Epithelial cell of esophagus (primary cell): ENCODE data around the gene ELFN1.

ENCODE experiments used
- DNase-seq: peaks from one replicate; pipeline ENCODE4 v3.0.0; 2010; ENCODE audit warnings: low read depth
- H3K4me3 ChIP-seq: 2 replicates; pipeline ENCODE4 v1.5.1; 2011; ENCODE audit warnings: mild to moderate bottlenecking, low read length, control low read depth
- TF ChIP-seq, protein P1 (sequence below): IDR thresholded peaks from 2 replicates; pipeline ENCODE4 v1.5.1; 2011; ENCODE audit warnings: low read depth, mild to moderate bottlenecking, low read length, control low read depth, inconsistent platforms; ENCODE audit not compliant: insufficient read depth; ENCODE audit errors: missing control alignments

ELFN1 gene

DNA sequence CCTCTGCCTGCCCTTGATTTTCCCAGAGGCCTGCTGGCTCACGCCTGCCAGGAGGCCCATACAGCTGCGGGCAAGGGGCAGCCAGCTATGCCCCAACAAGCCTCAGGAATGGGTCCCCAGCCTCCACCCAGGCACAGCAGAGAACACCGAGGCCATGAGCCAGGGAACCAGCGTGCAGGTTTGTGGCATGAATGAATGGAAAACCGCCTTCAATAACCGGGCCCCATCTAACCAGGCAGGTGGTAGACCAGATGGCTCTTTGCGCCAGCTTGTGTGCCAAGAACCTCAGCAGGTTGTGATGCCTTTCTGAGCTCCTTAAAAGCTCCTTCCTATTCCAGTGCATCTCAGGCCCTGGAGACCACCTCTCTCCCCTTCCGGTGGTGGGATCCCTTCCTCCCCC is 50.2 kb downstream of the ELFN1 start:
- TF ChIP-seq, protein P1, sequence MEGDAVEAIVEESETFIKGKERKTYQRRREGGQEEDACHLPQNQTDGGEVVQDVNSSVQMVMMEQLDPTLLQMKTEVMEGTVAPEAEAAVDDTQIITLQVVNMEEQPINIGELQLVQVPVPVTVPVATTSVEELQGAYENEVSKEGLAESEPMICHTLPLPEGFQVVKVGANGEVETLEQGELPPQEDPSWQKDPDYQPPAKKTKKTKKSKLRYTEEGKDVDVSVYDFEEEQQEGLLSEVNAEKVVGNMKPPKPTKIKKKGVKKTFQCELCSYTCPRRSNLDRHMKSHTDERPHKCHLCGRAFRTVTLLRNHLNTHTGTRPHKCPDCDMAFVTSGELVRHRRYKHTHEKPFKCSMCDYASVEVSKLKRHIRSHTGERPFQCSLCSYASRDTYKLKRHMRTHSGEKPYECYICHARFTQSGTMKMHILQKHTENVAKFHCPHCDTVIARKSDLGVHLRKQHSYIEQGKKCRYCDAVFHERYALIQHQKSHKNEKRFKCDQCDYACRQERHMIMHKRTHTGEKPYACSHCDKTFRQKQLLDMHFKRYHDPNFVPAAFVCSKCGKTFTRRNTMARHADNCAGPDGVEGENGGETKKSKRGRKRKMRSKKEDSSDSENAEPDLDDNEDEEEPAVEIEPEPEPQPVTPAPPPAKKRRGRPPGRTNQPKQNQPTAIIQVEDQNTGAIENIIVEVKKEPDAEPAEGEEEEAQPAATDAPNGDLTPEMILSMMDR, result no peak
- H3K4me3 ChIP-seq, result no peak overlapping the region
- peak; percentile 12 for DNase-seq

DNA sequence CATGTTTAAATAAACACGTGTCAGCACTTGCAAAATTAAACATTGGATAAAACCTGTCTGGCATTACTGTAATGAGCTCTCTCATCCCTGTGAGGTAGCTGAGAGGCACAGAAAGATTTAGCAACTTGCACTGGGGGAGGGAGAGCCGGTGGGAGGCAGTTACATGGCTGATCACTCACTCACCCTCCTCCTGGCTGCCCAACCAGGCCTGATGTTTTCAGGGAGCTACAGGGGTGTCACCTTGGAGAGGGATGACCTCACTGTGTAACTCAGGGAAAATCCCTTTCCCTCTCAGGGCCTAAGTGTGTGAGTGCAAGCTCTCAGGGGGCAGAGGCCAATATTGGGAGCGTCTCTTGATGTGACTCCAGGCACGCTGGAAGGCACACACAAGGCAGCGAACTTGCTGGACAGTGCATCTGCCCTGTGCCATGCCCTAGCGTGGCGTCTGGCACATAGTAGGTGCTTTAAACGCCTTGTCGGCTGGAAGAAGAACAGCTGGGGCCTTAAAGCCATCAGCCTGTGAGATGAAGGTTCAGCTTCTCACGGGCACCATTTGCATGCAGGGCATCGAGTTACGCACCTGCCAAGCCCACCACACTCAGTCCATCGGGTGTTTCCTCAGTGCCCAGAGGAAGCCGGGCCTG is 51.1 kb downstream of the ELFN1 start:
- TF ChIP-seq, protein P1, result no peak
- no peak overlapping the region for H3K4me3 ChIP-seq

DNA sequence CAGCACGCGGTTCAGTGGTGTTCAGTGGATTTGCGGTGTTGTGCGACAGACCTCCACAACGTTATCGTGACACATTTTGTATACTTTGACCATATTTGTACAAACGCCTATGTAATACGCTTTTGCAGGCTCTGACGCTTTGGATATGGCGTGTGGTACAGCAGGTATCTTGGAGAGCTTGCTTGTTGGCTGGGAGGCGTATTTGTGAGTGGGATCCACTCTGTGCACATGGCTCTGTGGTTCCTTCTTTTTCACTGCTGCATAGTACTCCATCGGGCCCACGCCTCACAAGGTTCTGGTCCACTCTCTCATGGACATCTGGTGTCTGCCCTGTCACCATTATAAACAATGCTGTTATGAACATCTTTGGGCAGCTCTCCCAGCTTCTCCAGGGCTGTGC is 53.2 kb downstream of the ELFN1 start:
- no peak for DNase-seq
- H3K4me3 ChIP-seq, result no peak overlapping the region
- TF ChIP-seq, protein P1, result no peak

More for the DNA sequence above, 51.1 kb downstream of the ELFN1 start:
- peak; percentile 71 for DNase-seq

DNA sequence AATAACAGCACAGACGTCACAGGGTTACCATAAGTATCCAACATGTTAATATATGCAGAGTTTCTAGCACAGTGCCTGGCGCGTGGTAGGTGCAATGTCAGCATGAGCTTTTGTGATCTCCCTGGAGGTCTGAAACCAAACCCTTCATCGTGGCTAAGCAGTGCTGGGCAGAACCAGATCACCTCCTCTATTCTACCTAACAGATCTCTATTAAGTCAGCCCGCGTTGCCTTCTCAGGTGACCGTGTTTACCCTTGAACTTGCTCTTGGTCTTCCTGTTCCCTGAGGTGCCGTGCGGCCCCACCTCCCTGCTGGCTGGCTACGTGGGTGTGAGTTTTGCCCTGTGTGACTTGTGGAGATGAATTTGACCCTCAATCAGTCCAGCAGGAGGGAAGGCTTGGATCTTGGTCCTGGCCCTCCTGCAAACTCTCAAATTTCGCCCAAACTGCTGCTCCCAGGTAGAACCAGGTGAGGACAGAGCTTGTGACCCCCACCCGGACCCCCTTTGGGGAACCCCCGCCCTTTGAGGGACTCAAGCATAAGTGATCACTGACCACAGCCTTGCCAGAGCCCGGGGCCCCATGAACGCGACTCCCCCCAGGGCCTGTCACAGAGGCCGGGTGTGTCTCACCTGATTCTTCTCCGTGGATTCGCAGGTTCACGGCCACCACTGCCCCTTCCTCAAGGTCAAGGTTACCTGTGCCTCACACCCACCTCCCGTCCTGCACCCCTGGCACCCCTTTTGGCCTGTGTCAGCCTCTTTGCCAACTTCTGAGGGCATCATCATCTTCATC is 54.2 kb downstream of the ELFN1 start:
- no peak for DNase-seq
- TF ChIP-seq, protein P1, result no peak
- H3K4me3 ChIP-seq, result no peak overlapping the region

DNA sequence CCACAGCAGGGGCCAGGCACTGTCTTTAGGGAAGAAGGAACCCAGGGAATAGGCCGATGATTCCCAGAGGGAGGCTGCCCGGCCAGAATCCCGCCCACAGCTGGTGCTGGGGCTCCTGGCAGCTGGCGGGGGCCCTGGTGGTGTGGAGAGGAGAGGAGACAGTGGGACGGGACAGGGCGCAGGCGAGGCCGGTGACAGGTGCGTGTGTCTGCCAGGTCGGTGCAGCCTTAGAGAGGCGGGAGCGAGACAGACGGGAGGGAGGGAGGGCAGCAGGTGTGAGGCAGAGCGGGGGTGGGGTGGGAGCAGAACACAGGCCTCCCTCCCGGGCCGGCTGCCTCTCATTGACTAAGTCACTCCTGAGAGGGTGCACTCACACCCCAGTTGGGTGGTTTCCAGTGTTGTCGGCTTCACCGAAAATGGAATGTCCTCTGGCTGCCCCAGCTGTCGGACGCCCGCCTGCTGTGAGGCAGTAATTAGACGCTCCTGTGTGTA is 55.2 kb downstream of the ELFN1 start:
- DNase-seq, result peak; percentile 14
- TF ChIP-seq, protein P1, result no peak
- H3K4me3 ChIP-seq, result no peak overlapping the region

DNA sequence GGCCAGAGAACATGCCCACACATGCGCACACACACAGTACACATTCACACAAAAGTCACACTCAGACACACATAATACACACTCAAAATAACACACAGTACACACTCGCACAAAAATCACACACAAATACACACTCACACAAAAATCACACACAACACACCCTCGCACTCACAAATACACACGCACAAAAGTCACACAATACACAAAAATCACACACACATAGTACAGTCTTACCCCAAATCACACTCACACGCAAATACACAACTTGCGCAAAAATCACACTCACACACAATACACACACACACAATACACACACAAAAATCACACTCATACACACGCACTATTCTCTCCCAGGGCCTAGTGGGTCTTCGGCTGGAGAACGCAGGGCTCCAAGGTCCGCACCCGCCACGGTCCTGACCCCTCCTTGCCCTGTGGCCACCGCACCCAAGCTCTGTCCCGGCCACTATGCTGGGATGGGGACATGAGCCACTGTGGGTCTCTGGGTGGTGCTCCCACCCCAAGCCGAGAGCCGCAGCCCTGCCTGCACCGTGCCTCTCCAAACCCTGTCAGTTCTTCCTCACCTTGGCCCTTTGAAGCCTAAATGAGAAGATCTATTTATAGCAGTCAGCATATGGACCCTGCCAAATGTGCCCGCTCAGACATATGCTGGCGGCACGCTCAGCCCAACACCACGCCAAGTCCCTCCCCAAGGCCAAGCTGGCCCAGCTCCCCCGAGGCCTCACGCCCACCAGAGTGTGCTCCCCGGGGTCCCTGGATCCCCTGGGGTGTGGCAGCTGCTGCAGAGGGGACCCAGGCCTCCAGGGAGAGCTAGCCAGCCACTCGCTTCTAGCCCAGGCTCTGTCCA is 55.9 kb downstream of the ELFN1 start:
- DNase-seq, result no peak
- TF ChIP-seq, protein P1, result no peak

More for the DNA sequence above, 55.9 kb downstream of the ELFN1 start:
- H3K4me3 ChIP-seq, result no peak overlapping the region
